ENCODE measurements around the gene TMEM42. TPM values are rescaled to one million over a fixed set of nuclear protein-coding genes. Genes with fewer than 3 reads are reported as not detected.

TMEM42 gene
- total RNA-seq, 1 experiment from 2014 or later = 15.0 TPM

- Mint-ChIP-seq H3K27me3 (ENCODE audit: low read depth) (no peaks in the 10 kb centered on the region), H3K4me3 (no peak overlapping the region), H3K36me3 (peaks cover 11% of the 10 kb centered on the region; the same call in 1 of the 2 replicates), H3K27ac (no peak overlapping the region), H3K4me1 (peaks cover 8% of the 10 kb centered on the region), H3K9me3 (peaks cover 11% of the 10 kb centered on the region)
- TF ChIP-seq ATF6 (CRISPR knock-in tag; IDR thresholded peaks at IDR 0.05) = no peak
- TF ChIP-seq ELF4 (CRISPR knock-in tag; IDR thresholded peaks at IDR 0.05; ENCODE audit: low read depth) = no peak
- TF ChIP-seq ZNF671 (CRISPR knock-in tag; IDR thresholded peaks at IDR 0.05) = no peak
- no peak for TF ChIP-seq E2F4 (CRISPR knock-in tag; IDR thresholded peaks at IDR 0.05; ENCODE audit: borderline replicate concordance, low read depth)
- no peak for TF ChIP-seq USF1 (CRISPR knock-in tag; IDR thresholded peaks at IDR 0.05)
- no peak for TF ChIP-seq STAT6 (CRISPR knock-in tag; conservative IDR thresholded peaks at IDR 0.05; ENCODE audit: low read depth)
- no peak for TF ChIP-seq ZNF423 (CRISPR knock-in tag; IDR thresholded peaks at IDR 0.05)
- TF ChIP-seq ZBTB43 (CRISPR knock-in tag; IDR thresholded peaks at IDR 0.05) = no peak
- TF ChIP-seq NFYB (CRISPR knock-in tag; conservative IDR thresholded peaks at IDR 0.05; ENCODE audit: low read depth) = no peak
- no peak for TF ChIP-seq E2F1 (CRISPR knock-in tag; IDR thresholded peaks at IDR 0.05)
- TF ChIP-seq ATF3 (CRISPR knock-in tag; conservative IDR thresholded peaks at IDR 0.05) = no peak
- TF ChIP-seq CTCF (IDR thresholded peaks at IDR 0.05) = no peak
- no peak for TF ChIP-seq ZNF425 (CRISPR knock-in tag; conservative IDR thresholded peaks at IDR 0.05)
- no peak for TF ChIP-seq MXD4 (CRISPR knock-in tag; IDR thresholded peaks at IDR 0.05; ENCODE audit: borderline replicate concordance)
- no peak for TF ChIP-seq AFF4 (CRISPR knock-in tag; IDR thresholded peaks at IDR 0.05; ENCODE audit: borderline replicate concordance)
- POLR2A ChIA-PET = no interaction called here
- ATAC-seq (no peak), DNase-seq (ENCODE audit: low spot score) (no peak)
- CTCF ChIA-PET = interaction anchor here (1.6 kb wide), 1 partner anchor 21 kb away, joined by 3 read pairs; no protein-coding TSS in a partner anchor
Measured at GRCh38 chr3:44867421-44868111, 5.9 kb downstream of the TMEM42 start.
